HG03025 (cell line): ENCODE results near the gene DDX23.

Experiments used
- ATAC-seq: cut with Tn5 transposase; IDR thresholded peaks from one replicate; pipeline ENCODE4 v1.9.1; 2021; ENCODE audit warnings: mild to moderate bottlenecking, moderate library complexity; ENCODE audit not compliant: unreplicated experiment, low FRiP score

DDX23 gene

DNA sequence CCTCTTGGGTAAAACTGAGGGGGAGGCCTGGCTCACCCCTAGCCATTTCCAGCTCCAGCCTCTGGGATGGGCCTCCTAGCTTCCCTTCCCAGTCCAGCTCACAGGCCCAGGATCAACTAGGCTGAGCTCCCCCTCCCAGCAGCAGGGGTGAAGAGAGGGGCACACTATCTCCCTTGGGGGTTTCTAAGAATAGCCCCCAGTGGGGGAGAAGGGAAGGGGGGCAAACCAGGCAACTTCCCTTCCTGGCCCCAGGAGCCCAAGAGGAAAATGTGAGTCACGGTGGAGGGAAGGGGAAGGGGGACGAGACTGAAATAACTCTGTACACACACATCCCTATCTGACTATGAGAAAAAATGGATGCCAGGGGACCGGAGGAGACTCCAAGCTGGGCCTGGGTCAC is 72.1 kb downstream of the DDX23 start:
- no peak for ATAC-seq
